Measurements from ENCODE around the gene ISY1.
A peak's percentile ranks its signal among the peaks of the same experiment; 100 is the strongest.

DNA sequence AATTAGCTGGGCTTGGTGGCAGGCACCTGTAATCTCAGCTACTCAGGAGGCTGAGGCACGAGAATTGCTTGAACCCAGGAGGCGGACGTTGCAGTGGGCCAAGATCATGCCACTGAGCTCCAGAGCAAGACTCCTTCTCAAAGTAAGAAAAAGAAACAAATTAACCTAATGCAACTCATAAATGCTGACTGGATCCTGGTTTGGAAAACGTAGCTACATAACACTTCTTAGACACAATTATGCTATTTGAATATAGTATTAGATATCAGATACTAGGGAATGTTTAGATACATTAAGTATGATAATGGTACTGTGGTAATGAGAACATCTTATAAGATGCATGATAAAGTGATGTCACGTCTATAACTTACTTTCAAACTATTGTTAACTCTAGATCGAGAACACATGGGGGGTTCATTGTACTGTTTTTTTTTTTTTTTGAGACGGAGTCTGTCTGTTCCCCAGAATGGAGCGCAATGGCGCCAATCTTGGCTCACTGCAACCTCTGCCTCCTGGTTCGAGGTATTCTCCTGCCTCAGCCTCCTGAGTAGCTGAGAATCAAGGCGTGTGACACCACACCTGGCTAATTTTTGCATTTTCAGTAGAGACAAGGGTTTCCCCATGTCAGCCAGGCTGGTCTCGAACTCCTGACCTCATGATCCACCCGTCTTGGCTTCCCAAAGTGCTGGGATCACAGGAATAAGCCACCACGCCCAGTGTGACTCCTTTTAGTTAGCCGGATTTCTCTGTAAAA lies 5.9 kb upstream of the ISY1 start:
- no peak for TF ChIP-seq POLR2A (IDR thresholded peaks at IDR 0.05)
- TF ChIP-seq, protein P1, sequence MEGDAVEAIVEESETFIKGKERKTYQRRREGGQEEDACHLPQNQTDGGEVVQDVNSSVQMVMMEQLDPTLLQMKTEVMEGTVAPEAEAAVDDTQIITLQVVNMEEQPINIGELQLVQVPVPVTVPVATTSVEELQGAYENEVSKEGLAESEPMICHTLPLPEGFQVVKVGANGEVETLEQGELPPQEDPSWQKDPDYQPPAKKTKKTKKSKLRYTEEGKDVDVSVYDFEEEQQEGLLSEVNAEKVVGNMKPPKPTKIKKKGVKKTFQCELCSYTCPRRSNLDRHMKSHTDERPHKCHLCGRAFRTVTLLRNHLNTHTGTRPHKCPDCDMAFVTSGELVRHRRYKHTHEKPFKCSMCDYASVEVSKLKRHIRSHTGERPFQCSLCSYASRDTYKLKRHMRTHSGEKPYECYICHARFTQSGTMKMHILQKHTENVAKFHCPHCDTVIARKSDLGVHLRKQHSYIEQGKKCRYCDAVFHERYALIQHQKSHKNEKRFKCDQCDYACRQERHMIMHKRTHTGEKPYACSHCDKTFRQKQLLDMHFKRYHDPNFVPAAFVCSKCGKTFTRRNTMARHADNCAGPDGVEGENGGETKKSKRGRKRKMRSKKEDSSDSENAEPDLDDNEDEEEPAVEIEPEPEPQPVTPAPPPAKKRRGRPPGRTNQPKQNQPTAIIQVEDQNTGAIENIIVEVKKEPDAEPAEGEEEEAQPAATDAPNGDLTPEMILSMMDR (IDR thresholded peaks at IDR 0.05), result no peak
- TF ChIP-seq POLR2AphosphoS5 (IDR thresholded peaks at IDR 0.05), result peak in 1 of 3 donors; percentile 16
- TF ChIP-seq EP300 (IDR thresholded peaks at IDR 0.05), result no peak

All from stomach (tissue), 4 donors.